ENCODE measurements around the gene LRIG1.
A peak's percentile ranks its signal among the peaks of the same experiment; 100 is the strongest.

LRIG1 gene

GRCh38 chr3:66500576-66501482, at the start of gene LRIG1:
LRIG1 (minus strand) TSS chr3:66501022; CDS start chr3:66500407, 615 bp downstream.
- DNase-seq = peak; percentile 96

- no peak for DNase-seq
Measured at GRCh38 chr3:66544619-66545429, 44.0 kb upstream of the LRIG1 start.

GRCh38 chr3:66542153-66542552, 41.3 kb upstream of the LRIG1 start:
- DNase-seq = no peak

DNA sequence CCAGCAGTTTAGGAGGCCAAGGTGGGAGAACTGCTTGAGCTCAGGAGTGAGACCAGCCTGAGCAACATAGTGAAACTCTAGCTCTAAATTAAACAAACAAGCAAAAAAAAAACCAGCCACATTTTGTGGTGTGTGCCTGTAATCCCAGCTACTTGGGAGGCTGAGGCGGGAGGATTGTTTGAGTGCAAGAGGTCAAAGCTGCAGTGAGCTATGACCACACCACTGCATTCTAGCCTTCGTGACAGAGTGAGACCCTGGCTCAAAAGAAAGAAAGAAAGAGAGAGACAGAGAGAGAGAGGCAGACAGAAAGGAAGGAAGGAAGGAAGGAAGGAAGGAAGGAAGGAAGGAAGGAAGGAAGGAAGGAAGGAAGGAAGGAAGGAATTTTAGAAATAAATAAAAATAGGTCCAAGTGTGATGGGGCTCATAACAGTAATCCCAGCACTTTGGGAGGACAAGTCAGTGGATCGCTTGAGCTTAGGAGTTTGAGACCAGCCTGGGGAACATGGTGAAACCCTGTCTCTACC, 38.7 kb upstream of the LRIG1 start:
- DNase-seq = no peak

DNA sequence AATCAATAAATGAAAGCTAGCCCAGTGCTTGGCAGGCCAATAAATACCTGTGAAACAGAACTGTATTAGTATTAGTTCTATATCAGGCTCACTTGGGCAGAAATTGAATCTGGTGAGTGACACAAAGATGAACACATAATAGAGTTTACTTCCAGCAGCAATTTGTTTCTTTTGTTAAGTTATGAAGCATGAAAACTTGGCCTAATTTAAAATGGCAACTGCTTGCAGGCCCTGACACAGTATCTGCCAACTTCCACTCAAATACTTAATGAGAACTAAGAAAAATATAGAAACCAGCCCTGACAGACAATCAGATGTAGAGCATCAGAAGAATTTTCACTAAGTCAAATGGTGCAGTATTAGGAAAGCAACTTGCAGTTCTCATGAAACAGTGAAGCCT, 37.6 kb upstream of the LRIG1 start:
- no peak for DNase-seq

DNA sequence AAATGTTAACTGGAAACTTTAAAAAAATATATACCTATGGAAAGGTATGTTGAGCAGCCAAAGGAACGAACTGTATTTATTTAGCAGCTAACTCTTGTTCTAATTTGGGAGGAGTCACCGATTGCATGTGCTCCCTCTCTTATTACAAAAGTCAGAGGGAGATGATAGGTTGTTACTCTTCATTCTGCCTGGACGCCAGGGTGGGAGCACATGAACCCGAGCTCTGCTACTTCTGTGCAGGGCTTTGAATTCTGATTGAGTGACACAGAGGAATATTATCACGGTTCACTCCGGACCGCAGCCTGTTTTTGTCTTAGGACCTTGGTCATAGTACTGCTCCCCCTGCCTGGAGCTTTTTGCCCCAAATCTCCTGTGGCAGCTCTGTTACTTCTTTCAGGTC, 36.9 kb upstream of the LRIG1 start:
- no peak for DNase-seq

- no peak for DNase-seq
Measured at GRCh38 chr3:66536791-66537190, 36.0 kb upstream of the LRIG1 start.

DNA sequence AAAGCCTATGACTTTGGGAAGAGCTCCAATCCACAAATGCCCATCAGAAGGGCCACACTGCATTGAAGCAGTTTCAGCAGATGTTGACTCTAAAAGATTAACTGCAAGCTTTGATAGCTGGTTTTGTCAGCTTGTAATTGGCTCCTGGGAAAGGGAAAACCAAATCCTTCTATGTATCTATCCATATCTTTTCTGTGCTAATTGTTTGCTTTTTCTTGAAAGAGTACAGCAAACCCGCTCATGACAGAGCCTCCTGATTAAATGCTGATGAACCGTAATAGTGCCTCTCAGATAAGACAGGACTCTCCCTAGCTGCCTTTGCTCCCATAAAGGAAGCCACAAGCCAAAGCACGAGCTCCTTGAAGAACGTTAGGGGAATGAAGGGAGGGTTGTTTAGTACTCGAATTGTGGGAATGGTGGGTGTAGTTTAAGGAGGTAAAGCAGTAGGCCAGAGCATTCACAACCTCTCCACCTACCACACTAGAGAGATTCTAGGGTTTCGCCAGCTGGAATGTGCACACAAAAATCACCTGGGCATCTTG, 33.6 kb upstream of the LRIG1 start:
- DNase-seq = no peak

- no peak for DNase-seq
Measured at GRCh38 chr3:66532613-66533012, 31.8 kb upstream of the LRIG1 start.

DNA sequence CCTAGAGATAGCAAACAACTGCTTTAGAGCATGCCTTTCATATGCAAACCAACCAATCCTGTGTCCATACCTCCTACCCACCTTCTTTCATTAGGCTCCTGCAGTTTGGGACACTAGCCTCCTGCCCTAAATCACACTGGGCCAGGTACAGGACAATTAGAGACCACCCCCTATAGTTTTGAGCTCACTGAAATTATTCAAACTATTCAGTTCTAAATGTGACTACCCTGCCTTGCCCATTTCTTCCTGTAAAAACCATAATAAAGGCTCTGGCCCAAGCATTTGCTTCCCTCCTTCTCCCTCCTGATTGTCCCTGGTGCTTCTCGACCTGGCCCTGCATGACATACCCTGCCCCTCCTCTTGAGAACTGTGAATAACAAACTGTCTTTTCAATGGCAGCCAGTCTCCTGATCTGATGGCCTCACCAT, 31.4 kb upstream of the LRIG1 start:
- DNase-seq = no peak

GRCh38 chr3:66531256-66531655, 30.4 kb upstream of the LRIG1 start:
- no peak for DNase-seq

DNA sequence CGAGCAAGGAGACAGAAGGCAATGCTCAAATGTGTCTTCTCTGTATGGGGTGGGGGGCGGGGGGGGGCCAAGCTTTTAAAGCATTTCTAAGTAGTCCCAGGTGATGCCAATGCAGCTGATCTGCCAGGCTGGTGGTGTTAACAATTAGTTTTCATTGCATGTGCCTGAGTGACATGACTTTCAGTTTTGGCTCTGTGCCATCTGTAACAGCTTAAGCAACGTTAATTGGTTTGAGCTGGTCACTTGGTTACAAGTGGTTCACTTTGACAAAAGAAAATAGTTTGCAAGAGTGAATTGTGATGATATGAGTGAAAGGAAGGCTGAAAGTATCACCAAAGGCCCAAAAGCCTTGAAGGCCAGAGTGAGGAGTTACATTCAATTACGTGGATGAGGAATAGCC, 26.4 kb upstream of the LRIG1 start:
- no peak for DNase-seq

DNA sequence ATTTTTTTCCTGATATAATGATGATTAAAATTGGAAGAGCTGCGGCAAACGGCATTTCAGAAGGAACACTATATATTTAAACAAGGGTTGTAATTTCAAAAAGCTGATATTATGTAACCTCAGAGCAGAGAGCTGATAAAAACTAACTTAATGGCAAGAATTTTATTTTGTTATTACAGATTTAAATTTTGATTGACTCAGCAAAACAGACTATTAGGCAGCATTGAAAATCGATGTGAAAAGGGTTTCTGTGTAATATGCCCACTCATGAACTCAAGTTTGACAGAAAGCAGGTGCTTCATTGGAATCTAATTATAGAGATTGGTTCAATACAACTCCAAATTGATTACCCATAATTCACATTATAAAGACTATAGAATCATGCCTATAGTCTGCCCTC, 24.9 kb upstream of the LRIG1 start:
- no peak for DNase-seq

- DNase-seq = no peak
Measured at GRCh38 chr3:66520724-66521123, 19.9 kb upstream of the LRIG1 start.

GRCh38 chr3:66518644-66519043, 17.8 kb upstream of the LRIG1 start:
- DNase-seq = no peak

GRCh38 chr3:66518126-66518525, 17.3 kb upstream of the LRIG1 start:
- no peak for DNase-seq

- no peak for DNase-seq
Measured at GRCh38 chr3:66517241-66517640, 16.4 kb upstream of the LRIG1 start.

- no peak for DNase-seq
Measured at GRCh38 chr3:66508461-66508860, 7.6 kb upstream of the LRIG1 start.

- DNase-seq = no peak
Measured at GRCh38 chr3:66507423-66508260, 6.8 kb upstream of the LRIG1 start.

DNA sequence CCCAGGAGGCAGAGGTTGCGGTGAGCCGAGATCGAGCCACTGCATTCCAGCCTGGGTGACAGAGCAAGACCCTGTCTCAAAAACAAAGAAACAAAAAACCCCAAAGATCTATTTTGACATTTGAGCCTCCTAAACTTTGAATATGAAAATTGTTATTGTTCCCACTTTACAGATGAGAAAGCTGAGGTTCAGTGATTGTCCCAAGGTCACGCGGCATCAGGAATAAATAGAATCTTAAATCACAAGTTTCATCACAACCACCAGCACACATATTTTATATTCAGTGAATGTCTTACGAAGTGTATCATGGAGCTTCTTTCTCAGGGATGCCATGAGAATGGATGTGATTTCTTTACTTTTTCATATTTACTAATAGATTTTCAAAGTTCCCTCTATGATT, 5.3 kb upstream of the LRIG1 start:
- DNase-seq = no peak

DNA sequence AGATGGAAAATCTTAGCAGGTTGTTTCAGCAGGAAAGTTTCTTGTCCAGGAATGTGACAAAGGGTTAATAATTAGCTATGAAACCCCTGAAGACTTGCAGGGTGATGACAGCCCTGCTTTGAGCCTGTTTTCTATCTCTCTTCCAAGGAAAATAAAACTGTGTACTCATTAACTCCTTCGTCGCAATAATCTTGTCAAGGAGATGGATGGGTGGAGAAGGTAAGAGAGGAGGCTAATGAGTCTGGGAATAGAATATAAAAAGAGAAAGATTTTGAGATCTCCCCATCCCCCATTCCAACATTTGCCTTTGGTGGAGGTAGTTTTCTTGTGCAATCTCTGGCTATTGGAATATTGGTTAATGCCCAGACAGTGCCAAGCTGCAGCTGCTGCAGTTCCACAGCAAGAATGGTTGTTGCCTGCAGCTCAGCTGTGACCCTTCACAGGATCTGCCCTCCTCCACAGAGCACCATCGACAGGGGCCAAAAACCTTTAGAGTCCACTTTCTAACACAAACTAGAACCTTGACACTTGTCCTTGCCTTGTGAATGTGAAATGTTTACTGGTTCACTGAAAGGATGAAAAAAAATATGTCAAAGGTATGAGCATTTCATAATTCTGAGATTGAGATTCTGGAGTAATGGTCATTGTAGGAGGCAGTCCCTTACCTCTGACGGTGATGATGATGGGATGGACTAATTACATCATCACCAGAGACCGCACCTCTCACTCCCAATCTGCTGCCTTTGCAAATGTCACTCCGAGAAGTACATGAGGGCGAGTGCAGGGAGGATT, 4.2 kb upstream of the LRIG1 start:
- DNase-seq = no peak

DNA sequence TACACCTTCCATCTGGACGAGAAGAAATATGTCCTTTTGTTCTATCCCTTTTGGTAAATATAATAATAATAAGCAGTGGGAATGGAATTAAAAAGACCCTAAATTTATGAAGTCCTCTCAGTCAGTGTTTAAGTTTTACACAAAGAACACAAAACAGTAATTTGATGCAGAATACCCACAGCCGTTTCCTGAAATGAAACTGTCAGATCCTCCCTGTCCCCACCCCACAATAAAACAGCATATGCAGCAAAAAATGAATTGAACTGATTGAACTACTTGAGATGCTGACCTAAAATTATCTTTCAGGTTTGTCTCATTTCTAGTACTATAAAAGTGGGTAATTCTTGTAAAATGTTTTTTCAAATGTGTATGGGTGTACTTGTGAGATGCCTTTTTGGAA, 2.2 kb upstream of the LRIG1 start:
- no peak for DNase-seq

All from MV-4-11 (cell line).